WTC11 (cell line): Measurements from ENCODE around the gene ABHD18. TPM values are rescaled to one million over a fixed set of nuclear protein-coding genes. Genes with fewer than 3 reads are reported as not detected.

Source experiments
- ATAC-seq: fragments of 200-7000 bp; cut with Tn5 transposase; 2 replicates; pipeline ENCODE4 v1.10.0; 2021; ENCODE audit warnings: mild to moderate bottlenecking, moderate library complexity
- CTCF ChIA-PET: fragments of 300-600 bp; sonication (Branson Sonifier 250); formaldehyde crosslinking; loops from one replicate; lab custom pipeline; 2021; ENCODE audit warnings: antibody characterized with exemption; lab: Charles Lee
- POLR2A ChIA-PET: fragments of 350-600 bp; sonication (Branson Sonifier 250); formaldehyde crosslinking; loops from one replicate; lab custom pipeline; 2021; ENCODE audit warnings: antibody characterized with exemption; lab: Charles Lee
- DNase-seq: peaks from one replicate; pipeline ENCODE4 v3.0.0; 2021; ENCODE audit warnings: low spot score
- H3K27ac Mint-ChIP-seq: 2 replicates; pipeline ENCODE4 v1.8.0; 2021; ENCODE audit warnings: mixed read lengths
- H3K27me3 Mint-ChIP-seq: 2 replicates; pipeline ENCODE4 v1.8.0; 2021; ENCODE audit warnings: low read depth, mild to moderate bottlenecking, moderate library complexity, mixed read lengths
- H3K36me3 Mint-ChIP-seq: 2 replicates; pipeline ENCODE4 v1.8.0; 2021; ENCODE audit warnings: mixed read lengths
- H3K4me1 Mint-ChIP-seq: 2 replicates; pipeline ENCODE4 v1.8.0; 2022; ENCODE audit warnings: mixed read lengths
- H3K4me3 Mint-ChIP-seq: 2 replicates; pipeline ENCODE4 v1.8.0; 2021; ENCODE audit warnings: mild to moderate bottlenecking, moderate library complexity, mixed read lengths
- H3K9me3 Mint-ChIP-seq: 2 replicates; pipeline ENCODE4 v1.8.0; 2021; ENCODE audit warnings: mixed read lengths
- CREM ChIP-seq: sonication (generic); formaldehyde crosslinking; IDR thresholded peaks from 2 replicates; pipeline ENCODE4 v1.8.1; 2022; ENCODE audit warnings: mild to moderate bottlenecking, missing genetic modification reagents, moderate library complexity
- JAZF1 ChIP-seq: fragments of 250-450 bp; sonication (Bioruptor Pico); IDR thresholded peaks from 2 replicates; pipeline ENCODE4 v1.9.0; 2021; ENCODE audit warnings: moderate library complexity, mild to moderate bottlenecking, inconsistent platforms
- PRRX2 ChIP-seq: fragments of 250-450 bp; sonication (Bioruptor Pico); IDR thresholded peaks from 2 replicates; pipeline ENCODE4 v1.8.0; 2021; ENCODE audit warnings: mild to moderate bottlenecking
- TEAD4 ChIP-seq: sonication (generic); formaldehyde crosslinking; IDR thresholded peaks from 2 replicates; pipeline ENCODE4 v1.8.0; 2022; ENCODE audit warnings: mild to moderate bottlenecking, missing genetic modification reagents
- total RNA-seq: library from RNA; stranded (reverse); gene quantifications from 3 replicates; pipeline ENCODE4 v1.2.3, GENCODE V29; 2021
- TF ChIP-seq, protein P1 (sequence below): fragments of 200-600 bp; IDR thresholded peaks from 2 replicates; pipeline ENCODE4 v1.8.0; 2022; ENCODE audit warnings: antibody characterized with exemption

ABHD18 gene
- total RNA-seq, 1 experiment from 2014 or later: 15.9 TPM

DNA sequence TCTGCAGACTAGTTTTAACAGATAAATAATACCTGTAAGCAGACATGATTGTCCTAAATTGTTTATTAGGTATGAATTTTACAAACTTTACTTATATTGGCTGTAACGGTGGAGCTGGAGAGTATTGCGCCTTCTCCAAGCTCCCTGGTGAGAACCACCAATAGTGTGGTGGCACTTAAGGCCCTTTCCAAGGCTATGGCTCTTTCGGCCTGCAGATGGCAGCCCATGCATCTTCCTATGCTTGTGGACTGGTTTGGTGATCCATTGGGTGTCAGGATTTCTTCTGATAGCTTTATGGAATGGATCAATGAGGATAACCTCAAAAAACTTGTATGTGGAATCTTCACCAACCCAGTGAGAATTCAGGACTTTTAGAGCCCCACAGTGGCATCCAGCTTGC, 103.7 kb downstream of the ABHD18 start:
- ChIA-PET CTCF (interaction anchor here (0.6 to 1.9 kb wide), 21 partner anchors 8 to 385 kb away, joined by 3 to 17 read pairs (median 5); partner anchors contain the start of genes ABHD18, LARP1B and MFSD8), POLR2A (interaction anchor here (1.5 kb wide), 1 partner anchor 8 kb away, joined by 4 read pairs; the partner anchor contains the start of gene LARP1B)
- no peaks in the 10 kb centered on the region for H3K36me3 Mint-ChIP-seq
- no peak for TF ChIP-seq PRRX2
- TF ChIP-seq, protein P1, sequence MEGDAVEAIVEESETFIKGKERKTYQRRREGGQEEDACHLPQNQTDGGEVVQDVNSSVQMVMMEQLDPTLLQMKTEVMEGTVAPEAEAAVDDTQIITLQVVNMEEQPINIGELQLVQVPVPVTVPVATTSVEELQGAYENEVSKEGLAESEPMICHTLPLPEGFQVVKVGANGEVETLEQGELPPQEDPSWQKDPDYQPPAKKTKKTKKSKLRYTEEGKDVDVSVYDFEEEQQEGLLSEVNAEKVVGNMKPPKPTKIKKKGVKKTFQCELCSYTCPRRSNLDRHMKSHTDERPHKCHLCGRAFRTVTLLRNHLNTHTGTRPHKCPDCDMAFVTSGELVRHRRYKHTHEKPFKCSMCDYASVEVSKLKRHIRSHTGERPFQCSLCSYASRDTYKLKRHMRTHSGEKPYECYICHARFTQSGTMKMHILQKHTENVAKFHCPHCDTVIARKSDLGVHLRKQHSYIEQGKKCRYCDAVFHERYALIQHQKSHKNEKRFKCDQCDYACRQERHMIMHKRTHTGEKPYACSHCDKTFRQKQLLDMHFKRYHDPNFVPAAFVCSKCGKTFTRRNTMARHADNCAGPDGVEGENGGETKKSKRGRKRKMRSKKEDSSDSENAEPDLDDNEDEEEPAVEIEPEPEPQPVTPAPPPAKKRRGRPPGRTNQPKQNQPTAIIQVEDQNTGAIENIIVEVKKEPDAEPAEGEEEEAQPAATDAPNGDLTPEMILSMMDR: peak; percentile 33; the same call in 1 of the 2 replicates
- H3K27me3 Mint-ChIP-seq: no peaks in the 10 kb centered on the region
- H3K4me3 Mint-ChIP-seq: no peak overlapping the region
- H3K4me1 Mint-ChIP-seq: peaks cover 12% of the 10 kb centered on the region
- DNase-seq: peak; percentile 37
- ATAC-seq: peak; percentile 96
- H3K27ac Mint-ChIP-seq: no peak overlapping the region
- no peaks in the 10 kb centered on the region for H3K9me3 Mint-ChIP-seq

DNA sequence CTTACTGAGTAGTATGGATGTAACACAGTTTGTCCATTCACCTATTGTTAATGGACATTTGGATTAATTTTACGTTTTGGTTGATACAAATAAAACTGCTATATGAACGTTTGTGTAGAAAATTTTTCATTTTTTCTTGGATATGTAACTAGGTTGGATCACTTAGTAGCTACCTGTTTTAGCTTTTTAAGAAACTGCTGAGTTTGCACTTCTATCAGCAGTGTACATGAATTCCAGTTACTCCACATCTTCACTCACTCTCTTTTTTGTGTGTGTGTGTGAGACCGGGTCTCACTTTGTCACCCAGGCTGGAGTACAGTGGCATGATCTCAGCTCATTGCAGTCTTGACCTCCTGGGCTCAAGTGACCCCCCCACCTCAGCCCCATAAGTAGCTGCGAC, 111.3 kb downstream of the ABHD18 start:
- Mint-ChIP-seq H3K27me3 (no peaks in the 10 kb centered on the region), H3K9me3 (no peaks in the 10 kb centered on the region), H3K4me3 (no peak overlapping the region), H3K27ac (no peak overlapping the region)
- POLR2A ChIA-PET: no interaction called here
- DNase-seq: no peak
- CTCF ChIA-PET: no interaction called here
- no peak for TF ChIP-seq JAZF1 (CRISPR knock-in tag)
- TF ChIP-seq TEAD4: no peak
- TF ChIP-seq CREM (CRISPR knock-in tag): no peak
- TF ChIP-seq, all 79 proteins: peak for 0
- no peak for ATAC-seq
- peaks cover 53% of the 10 kb centered on the region for H3K36me3 Mint-ChIP-seq
- no peaks in the 10 kb centered on the region for H3K4me1 Mint-ChIP-seq

Other genes starting within 250 kb of the ABHD18 start
- not detected in 3 replicates for gene SLC25A31, start 235.0 kb upstream of the ABHD18 start, total RNA-seq
- 6.9 to 9.9 TPM (median 9.6 TPM) in 3 replicates for gene HSPA4L, start 183.1 kb upstream of the ABHD18 start, total RNA-seq
- gene PLK4, start 84.5 kb upstream of the ABHD18 start, total RNA-seq: 37.8 to 44.0 TPM (median 38.6 TPM) in 3 replicates
- 13.4 to 17.6 TPM (median 15.0 TPM) in 3 replicates for gene MFSD8, start 233 bp upstream of the ABHD18 start, total RNA-seq
- 31.0 to 35.6 TPM (median 31.1 TPM) in 3 replicates for gene LARP1B, start 95.9 kb downstream of the ABHD18 start, total RNA-seq